HepG2 (cell line): ENCODE results near the gene ST8SIA1. TPM values are rescaled to one million over a fixed set of nuclear protein-coding genes. Genes with fewer than 3 reads are reported as not detected.

ENCODE experiments used
- ATAC-seq: fragments of 200-7000 bp; cut with Tn5 transposase; 3 replicates; pipeline ENCODE4 v1.9.1; 2020; ENCODE audit warnings: mild to moderate bottlenecking, moderate library complexity
- BruUV-seq: library from RNA; stranded (reverse); fragments of 400-500 nt; replicated peaks from 2 replicates; lab custom pipeline; 2021; lab: Mats Ljungman, UMichigan
- CTCF ChIA-PET: fragments of 300-600 bp; formaldehyde crosslinking; extraction: SDS; loops from one replicate; lab custom pipeline; 2021; ENCODE audit warnings: low total read pairs, inconsistent platforms, low intra/inter-chr PET ratio; lab: Yijun Ruan, JAX
- POLR2A ChIA-PET: fragments of 350-600 bp; sonication (Branson Sonifier 250); formaldehyde crosslinking; loops from one replicate; lab custom pipeline; 2020; ENCODE audit warnings: antibody characterized with exemption, inconsistent platforms; lab: Yijun Ruan, JAX
- DNase-seq: peaks from one replicate; pipeline ENCODE4 v3.0.0-alpha.2; 2015; ENCODE audit warnings: low spot score
- FAIRE-seq: peaks from 3 replicates; lab custom pipeline; 2011; peaks lifted over from hg19 to GRCh38; lab: Jason Lieb, UNC
- H2AFZ ChIP-seq: one replicate; pipeline ENCODE4 v1.6.1; 2011; ENCODE audit warnings: low read length, inconsistent platforms
- H3K27ac ChIP-seq: fragments of 300-600 bp; 3 replicates; pipeline ENCODE4 v1.8.0; 2011; ENCODE audit warnings: mixed run types, mild to moderate bottlenecking, mixed read lengths, low read length, inconsistent platforms; ENCODE audit not compliant: insufficient read depth; ENCODE audit errors: extremely low read length
- H3K27me3 ChIP-seq, 2 experiments: fragments of 200-600 bp in 1 of 2; 2 replicates in 1 of 2; 3 replicates in 1 of 2; pipeline versions ENCODE4 v1.6.0 to v1.8.0; 2011; ENCODE audit warnings: low read length in 2 of 2, mild to moderate bottlenecking in 2 of 2, moderate library complexity in 2 of 2, inconsistent platforms in 1 of 2; ENCODE audit not compliant: insufficient read depth in 2 of 2, control insufficient read depth in 1 of 2
- H3K36me3 ChIP-seq, 2 experiments: fragments of 200-600 bp in 1 of 2; replicated peaks in 1 of 2; 2 replicates in 1 of 2; 3 replicates in 1 of 2; pipeline versions ENCODE4 v1.5.1 to v1.8.0; 2011; ENCODE audit warnings: low read length in 2 of 2, inconsistent platforms in 1 of 2; ENCODE audit not compliant: insufficient read depth in 2 of 2, control insufficient read depth in 1 of 2
- H3K4me1 ChIP-seq: 2 replicates; pipeline ENCODE4 v1.5.1; 2012; ENCODE audit warnings: low read length, inconsistent platforms; ENCODE audit not compliant: insufficient read depth
- H3K4me2 ChIP-seq: 2 replicates; pipeline ENCODE4 v1.6.0; 2011; ENCODE audit warnings: low read depth, low read length, inconsistent platforms
- H3K4me3 ChIP-seq, 3 experiments: fragments of 200-600 bp in 1 of 3; sonication (generic), shearing (Covaris generic) in 1 of 3; replicated peaks in 1 of 3; 2 replicates each; pipeline ENCODE4 v1.5.1; 2011 to 2016; ENCODE audit warnings: low read length in 3 of 3, inconsistent platforms in 2 of 3, low read depth in 2 of 3, mild to moderate bottlenecking in 2 of 3, control low read depth in 1 of 3, mixed read lengths in 1 of 3; ENCODE audit not compliant: insufficient read depth in 1 of 3
- H3K79me2 ChIP-seq: one replicate; pipeline ENCODE4 v1.6.1; 2011; ENCODE audit warnings: low read length, inconsistent platforms; ENCODE audit not compliant: insufficient read depth
- H3K9ac ChIP-seq: 2 replicates; pipeline ENCODE4 v1.6.0; 2011; ENCODE audit warnings: mild to moderate bottlenecking, low read depth, low read length, inconsistent platforms; ENCODE audit not compliant: insufficient read depth
- H3K9me3 ChIP-seq: 2 replicates; pipeline ENCODE4 v1.5.1; 2012; ENCODE audit warnings: mild to moderate bottlenecking, low read length
- H4K20me1 ChIP-seq: 2 replicates; pipeline ENCODE4 v1.6.0; 2011; ENCODE audit warnings: inconsistent platforms, mild to moderate bottlenecking, low read length, moderate library complexity; ENCODE audit not compliant: insufficient read depth
- ARNTL ChIP-seq: sonication (generic); formaldehyde crosslinking; IDR thresholded peaks from 2 replicates; pipeline ENCODE4 v1.4.0; 2020; ENCODE audit warnings: mild to moderate bottlenecking, missing genetic modification reagents
- ATF5 ChIP-seq: sonication (generic); formaldehyde crosslinking; IDR thresholded peaks from 2 replicates; pipeline ENCODE4 v1.4.0; 2020; ENCODE audit warnings: mild to moderate bottlenecking, low read depth, missing genetic modification reagents
- CREBL2 ChIP-seq: sonication (generic); formaldehyde crosslinking; IDR thresholded peaks from 2 replicates; pipeline ENCODE4 v1.8.1; 2023; ENCODE audit warnings: missing genetic modification reagents, mild to moderate bottlenecking, borderline replicate concordance
- EHMT2 ChIP-seq: fragments of 200-600 bp; sonication (generic); IDR thresholded peaks from 2 replicates; pipeline ENCODE4 v1.7.0; 2017; ENCODE audit warnings: antibody characterized with exemption, low read depth, low read length, borderline replicate concordance
- FOXA1 ChIP-seq, 2 experiments: fragments of 450-650 bp in 1 of 2; sonication (generic) in 1 of 2; formaldehyde crosslinking in 1 of 2; IDR thresholded peaks; 2 replicates each; pipeline versions ENCODE4 v1.4.0 to v1.6.1; 2016 to 2020; ENCODE audit warnings: missing genetic modification reagents in 1 of 2
- MXD4 ChIP-seq: IDR thresholded peaks from 2 replicates; pipeline ENCODE4 v1.6.1; 2016; ENCODE audit warnings: mild to moderate bottlenecking, missing biosample characterization, missing genetic modification reagents
- NFYB ChIP-seq: sonication (generic); formaldehyde crosslinking; IDR thresholded peaks from 2 replicates; pipeline ENCODE4 v1.4.0; 2020; ENCODE audit warnings: missing genetic modification reagents
- PHF8 ChIP-seq: sonication (generic); formaldehyde crosslinking; IDR thresholded peaks from 2 replicates; pipeline ENCODE4 v1.5.0; 2020; ENCODE audit warnings: missing genetic modification reagents
- RBFOX2 ChIP-seq: fragments of 200-400 bp; formaldehyde crosslinking; IDR thresholded peaks from 2 replicates; pipeline ENCODE4 v1.6.1; 2017; ENCODE audit warnings: low read depth, mild to moderate bottlenecking, low read length
- SMAD3 ChIP-seq: sonication (generic); formaldehyde crosslinking; IDR thresholded peaks from 2 replicates; pipeline ENCODE4 v1.4.0; 2020; ENCODE audit warnings: missing genetic modification reagents
- ZNF546 ChIP-seq: sonication (generic); formaldehyde crosslinking; conservative IDR thresholded peaks from 2 replicates; pipeline ENCODE4 v1.8.1; 2023; ENCODE audit warnings: mild to moderate bottlenecking, missing genetic modification reagents
- ZNF570 ChIP-seq: sonication (generic); formaldehyde crosslinking; IDR thresholded peaks from 2 replicates; pipeline ENCODE4 v1.4.0; 2020; ENCODE audit warnings: mild to moderate bottlenecking, missing genetic modification reagents, borderline replicate concordance
- ZNF75D ChIP-seq: sonication (generic); formaldehyde crosslinking; IDR thresholded peaks from 2 replicates; pipeline ENCODE4 v1.8.1; 2023; ENCODE audit warnings: missing genetic modification reagents, mild to moderate bottlenecking, borderline replicate concordance
- ZNF781 ChIP-seq: sonication (generic); formaldehyde crosslinking; IDR thresholded peaks from 2 replicates; pipeline ENCODE4 v1.5.1; 2020; ENCODE audit warnings: borderline replicate concordance, mild to moderate bottlenecking, missing genetic modification reagents; ENCODE audit errors: not compliant biosample characterization
- WGBS: methylation state at CpG from one replicate; pipeline ENCODE4 v1.1.6; 2017; ENCODE audit warnings: low lambda C conversion rate; 5-methylcytosine and 5-hydroxymethylcytosine counted together
- in situ Hi-C: cut with HindIII; loops from 2 replicates; pipeline ENCODE4 v1.10.0; 2017; ENCODE audit warnings: low pct_unique_long_range_greater_than_20kb; ENCODE audit not compliant: extremely low pct_ligation_motif_present
- intact Hi-C: fragments of 100-400 bp; cut with micrococcal nuclease; formaldehyde crosslinking; loops from one replicate; pipeline ENCODE4 v1.10.0; 2022; ENCODE audit not compliant: unreplicated experiment
- polyA plus RNA-seq, 8 experiments: library from polyadenylated mRNA; depleted of rRNA in 3 of 8; stranded (reverse) in 7 of 8; unstranded in 1 of 8; fragments of >200 nt; fragmentation: Illumina TruSeq in 4 of 8; extraction: Trizol in 4 of 8; gene quantifications; 2 replicates each; pipeline versions ENCODE4 v1.2.1 to v1.2.3, GENCODE V29; 2011 to 2016; ENCODE audit warnings: low read depth in 4 of 8, missing spikeins in 1 of 8, mixed read lengths in 1 of 8; ENCODE audit not compliant: insufficient read depth in 1 of 8
- total RNA-seq, 5 experiments: library from RNA; depleted of rRNA; stranded (reverse); fragments of >200 nt; fragmentation: Illumina TruSeq; extraction: Trizol; gene quantifications; 2 replicates each; pipeline ENCODE4 v1.2.3, GENCODE V29; 2016; ENCODE audit warnings: low read depth in 1 of 5

ST8SIA1 gene
- total and polyA plus RNA-seq, 2 of the 13 experiments (the other 11 are each of a cell fraction or from before 2014, with no cell fraction given), result not detected

DNA sequence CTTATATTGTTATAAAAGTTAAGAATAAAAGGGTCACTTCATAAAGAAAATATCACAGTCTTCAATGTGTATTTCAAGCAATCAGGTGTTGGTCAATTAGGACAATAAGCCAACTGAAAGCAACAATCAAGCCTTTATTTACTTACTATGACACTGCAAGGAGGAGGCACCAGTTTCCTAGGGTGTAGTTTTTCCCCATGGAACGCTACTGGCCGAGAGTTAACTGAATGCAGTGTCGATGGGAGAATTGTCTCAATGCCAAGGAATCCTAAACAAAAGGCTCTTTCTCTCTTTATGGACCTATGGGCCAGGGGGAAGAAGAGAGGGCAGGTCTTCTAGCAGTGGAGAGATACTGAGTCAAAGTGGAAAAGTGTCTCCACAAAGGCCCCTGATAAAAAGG is 146.1 kb downstream of the ST8SIA1 start:
- intact Hi-C loops (no loop called here), in situ Hi-C loops (no loop called here)
- no peaks in the 10 kb centered on the region for H3K27me3 ChIP-seq
- H2AFZ ChIP-seq, result no peak overlapping the region
- no peak overlapping the region for H3K27ac ChIP-seq
- H3K4me2 ChIP-seq, result no peak overlapping the region
- no peaks in the 10 kb centered on the region for H3K36me3 ChIP-seq
- H4K20me1 ChIP-seq, result no peaks in the 10 kb centered on the region
- DNase-seq, result no peak
- BruUV-seq, result no TSS peak
- no peak overlapping the region for H3K4me3 ChIP-seq
- no peaks in the 10 kb centered on the region for H3K4me1 ChIP-seq
- no peaks in the 10 kb centered on the region for H3K79me2 ChIP-seq
- ChIA-PET CTCF (no interaction called here), POLR2A (no interaction called here)
- H3K9me3 ChIP-seq, result no peaks in the 10 kb centered on the region
- FAIRE-seq, result no peak
- no peak for ATAC-seq
- WGBS, result 0% methylated on average over 3 of the region's 3 CpGs
- no peak overlapping the region for H3K9ac ChIP-seq
- no peak for TF ChIP-seq CREBL2 (CRISPR knock-in tag)
- TF ChIP-seq ATF5, result no peak
- TF ChIP-seq EHMT2, result no peak
- TF ChIP-seq NFYB (CRISPR knock-in tag), result no peak
- no peak for TF ChIP-seq ARNTL
- TF ChIP-seq SMAD3 (CRISPR knock-in tag), result no peak
- no peak for TF ChIP-seq RBFOX2
- TF ChIP-seq PHF8 (CRISPR knock-in tag), result no peak

GRCh38 chr12:22180705-22181104 is 153.8 kb downstream of the ST8SIA1 start:
- no TSS peak for BruUV-seq
- Histone ChIP-seq H3K27me3 (no peaks in the 10 kb centered on the region), H3K36me3 (no peaks in the 10 kb centered on the region), H3K9ac (no peak overlapping the region), H3K4me3 (no peak overlapping the region), H3K27ac (no peak overlapping the region), H3K4me2 (no peak overlapping the region), H3K79me2 (no peaks in the 10 kb centered on the region), H4K20me1 (no peaks in the 10 kb centered on the region), H3K4me1 (no peaks in the 10 kb centered on the region), H2AFZ (no peak overlapping the region), H3K9me3 (no peaks in the 10 kb centered on the region)
- intact Hi-C loops (no loop called here), in situ Hi-C loops (no loop called here)
- DNase-seq (no peak), ATAC-seq (no peak), FAIRE-seq (no peak)
- 0% methylated on average over 1 of the region's 1 CpG for WGBS
- ChIA-PET CTCF (no interaction called here), POLR2A (no interaction called here)
- no peak for TF ChIP-seq ZNF75D (CRISPR knock-in tag)
- TF ChIP-seq ZNF781 (CRISPR knock-in tag), result no peak
- no peak for TF ChIP-seq ZNF570 (CRISPR knock-in tag)
- no peak for TF ChIP-seq MXD4 (CRISPR knock-in tag)
- TF ChIP-seq FOXA1 (IDR thresholded peaks at IDR 0.05), result no peak
- no peak for TF ChIP-seq FOXA1 (CRISPR knock-in tag; IDR thresholded peaks at IDR 0.05)
- no peak for TF ChIP-seq ZNF546 (CRISPR knock-in tag)
